SK-N-SH (cell line): ENCODE results near the gene STIM2. TPM values are rescaled to one million over a fixed set of nuclear protein-coding genes. Genes with fewer than 3 reads are reported as not detected.

ENCODE experiments used
- CTCF ChIA-PET: fragments of 300-600, 350-600 bp; formaldehyde crosslinking; extraction: SDS; loops from one replicate; lab custom pipeline; 2021; lab: Yijun Ruan, JAX
- POLR2A ChIA-PET: fragments of 350-600 bp; sonication (Branson Sonifier 250); formaldehyde crosslinking; extraction: SDS; loops from one replicate; lab custom pipeline; 2020; ENCODE audit warnings: antibody characterized with exemption, inconsistent platforms; lab: Yijun Ruan, JAX
- DNase-seq: peaks from one replicate; pipeline ENCODE4 v3.0.0; 2012
- H2AFZ ChIP-seq: fragments of 200-600 bp; sonication (generic); 2 replicates; pipeline ENCODE4 v1.8.1; 2016; ENCODE audit warnings: antibody characterized with exemption, mild to moderate bottlenecking, low read depth
- H3F3A ChIP-seq: fragments of 200-600 bp; sonication (generic); replicated peaks from 2 replicates; pipeline ENCODE3; 2016; ENCODE audit warnings: antibody characterized with exemption, mild to moderate bottlenecking; ENCODE audit not compliant: insufficient read depth
- H3K27ac ChIP-seq, 2 experiments: fragments of 200-500 bp in 1 of 2; fragments of 200-600 bp in 1 of 2; sonication (Bioruptor generic) in 1 of 2; sonication (generic), shearing (Covaris generic) in 1 of 2; 2 replicates each; pipeline versions ENCODE4 v1.5.1 to v1.6.1; 2014 to 2016; ENCODE audit warnings: low read depth in 2 of 2, inconsistent platforms in 1 of 2, low read length in 1 of 2, mild to moderate bottlenecking in 1 of 2, mixed read lengths in 1 of 2
- H3K27me3 ChIP-seq: fragments of 200-600 bp; sonication (generic), shearing (Covaris generic); 2 replicates; pipeline ENCODE4 v1.6.1; 2016; ENCODE audit warnings: mixed run types; ENCODE audit not compliant: insufficient read depth
- H3K36me3 ChIP-seq, 2 experiments: fragments of 200-500 bp in 1 of 2; fragments of 200-600 bp in 1 of 2; sonication (Bioruptor generic) in 1 of 2; sonication (generic) in 1 of 2; replicated peaks in 1 of 2; 2 replicates each; pipeline versions ENCODE3 to v1.5.1; 2014 to 2016; ENCODE audit warnings: low read length in 1 of 2, mild to moderate bottlenecking in 1 of 2; ENCODE audit not compliant: insufficient read depth in 2 of 2, control insufficient read depth in 1 of 2
- H3K4me1 ChIP-seq, 2 experiments: fragments of 200-500 bp in 1 of 2; fragments of 200-600 bp in 1 of 2; sonication (Bioruptor generic) in 1 of 2; sonication (generic), shearing (Covaris generic) in 1 of 2; 2 replicates each; pipeline versions ENCODE4 v1.5.1 to v1.6.1; 2014 to 2016; ENCODE audit warnings: low read depth in 1 of 2, low read length in 1 of 2, mixed run types in 1 of 2; ENCODE audit not compliant: insufficient read depth in 2 of 2, control insufficient read depth in 1 of 2
- H3K4me2 ChIP-seq: fragments of 200-600 bp; sonication (generic), shearing (Covaris generic); 2 replicates; pipeline ENCODE4 v1.6.1; 2017; ENCODE audit warnings: mixed run types
- H3K4me3 ChIP-seq, 2 experiments: fragments of 200-500 bp in 1 of 2; fragments of 200-600 bp in 1 of 2; sonication (Bioruptor generic) in 1 of 2; sonication (generic), shearing (Covaris generic) in 1 of 2; 2 replicates each; pipeline versions ENCODE4 v1.5.1 to v1.8.1; 2014 to 2016; ENCODE audit warnings: low read depth in 2 of 2, inconsistent platforms in 1 of 2, low read length in 1 of 2, mild to moderate bottlenecking in 1 of 2, mixed read lengths in 1 of 2, moderate library complexity in 1 of 2
- H3K79me2 ChIP-seq: fragments of 200-600 bp; sonication (generic); 2 replicates; pipeline ENCODE4 v1.8.1; 2017; ENCODE audit warnings: mild to moderate bottlenecking; ENCODE audit not compliant: insufficient read depth
- H3K9ac ChIP-seq: fragments of 200-600 bp; sonication (generic); 2 replicates; pipeline ENCODE4 v1.6.1; 2017; ENCODE audit warnings: mixed run types
- H3K9me2 ChIP-seq: fragments of 200-600 bp; sonication (generic); 2 replicates; pipeline ENCODE4 v1.6.1; 2017; ENCODE audit warnings: mixed run types
- H3K9me3 ChIP-seq: fragments of 200-600 bp; sonication (generic); 2 replicates; pipeline ENCODE4 v1.6.1; 2017; ENCODE audit warnings: mixed run types, mild to moderate bottlenecking, moderate library complexity
- H4K20me1 ChIP-seq: fragments of 200-600 bp; sonication (generic); 2 replicates; pipeline ENCODE4 v1.6.1; 2017; ENCODE audit warnings: mild to moderate bottlenecking, mixed run types; ENCODE audit not compliant: insufficient read depth
- CHD2 ChIP-seq: fragments of 150-350 bp; IDR thresholded peaks from 2 replicates; pipeline ENCODE4 v1.6.1; 2018; ENCODE audit warnings: low read length; ENCODE audit not compliant: partially characterized antibody
- FOSL2 ChIP-seq: IDR thresholded peaks from 2 replicates; pipeline ENCODE4 v1.4.0; 2012; ENCODE audit warnings: low read depth, mild to moderate bottlenecking, moderate library complexity, borderline replicate concordance
- FOXJ3 ChIP-seq: sonication (generic); formaldehyde crosslinking; IDR thresholded peaks from 2 replicates; pipeline ENCODE4 v1.5.1; 2020; ENCODE audit warnings: mild to moderate bottlenecking, missing genetic modification reagents
- FOXM1 ChIP-seq: IDR thresholded peaks from 2 replicates; pipeline ENCODE4 v1.4.0; 2012; ENCODE audit warnings: low read depth, mild to moderate bottlenecking
- GATA2 ChIP-seq: sonication (generic); formaldehyde crosslinking; IDR thresholded peaks from 2 replicates; pipeline ENCODE4 v1.5.0; 2020; ENCODE audit warnings: mild to moderate bottlenecking, missing genetic modification reagents
- JUND ChIP-seq: IDR thresholded peaks from 2 replicates; pipeline ENCODE4 v1.4.0; 2012
- MEF2A ChIP-seq: IDR thresholded peaks from 2 replicates; pipeline ENCODE4 v1.4.0; 2012; ENCODE audit warnings: low read depth, borderline replicate concordance
- NFIC ChIP-seq: IDR thresholded peaks from 2 replicates; pipeline ENCODE4 v1.4.0; 2012; ENCODE audit warnings: borderline replicate concordance
- NRF1 ChIP-seq: IDR thresholded peaks from 2 replicates; pipeline ENCODE4 v1.6.1; 2012; ENCODE audit warnings: low read depth, mild to moderate bottlenecking, low read length
- RAD21 ChIP-seq: IDR thresholded peaks from 2 replicates; pipeline ENCODE4 v1.6.1; 2012; ENCODE audit warnings: mild to moderate bottlenecking, low read length
- RCOR1 ChIP-seq: fragments of 150-350 bp; IDR thresholded peaks from 2 replicates; pipeline ENCODE4 v1.6.1; 2017; ENCODE audit warnings: antibody characterized with exemption, low read length
- RXRA ChIP-seq: IDR thresholded peaks from 2 replicates; pipeline ENCODE4 v1.4.0; 2012; ENCODE audit warnings: low read depth, mild to moderate bottlenecking, borderline replicate concordance
- SIN3A ChIP-seq: IDR thresholded peaks from 2 replicates; pipeline ENCODE4 v1.6.1; 2012; ENCODE audit warnings: low read depth, mild to moderate bottlenecking, low read length, moderate library complexity, borderline replicate concordance
- SMC3 ChIP-seq: IDR thresholded peaks from 2 replicates; pipeline ENCODE4 v1.6.1; 2012; ENCODE audit warnings: low read depth, low read length, improper control_type of control experiment
- TAF1 ChIP-seq: IDR thresholded peaks from 2 replicates; pipeline ENCODE4 v1.6.1; 2012; ENCODE audit warnings: low read depth, mild to moderate bottlenecking, low read length, moderate library complexity, borderline replicate concordance
- TCF12 ChIP-seq: IDR thresholded peaks from 2 replicates; pipeline ENCODE4 v1.4.0; 2012
- TEAD4 ChIP-seq: IDR thresholded peaks from 2 replicates; pipeline ENCODE4 v1.4.0; 2012; ENCODE audit warnings: mild to moderate bottlenecking, borderline replicate concordance; ENCODE audit not compliant: insufficient read depth
- ZBTB33 ChIP-seq: IDR thresholded peaks from 2 replicates; pipeline ENCODE4 v1.4.0; 2012; ENCODE audit warnings: low read depth, borderline replicate concordance
- WGBS: methylation state at CpG from one replicate; pipeline ENCODE4 v1.1.6; 2017; ENCODE audit warnings: low lambda C conversion rate; 5-methylcytosine and 5-hydroxymethylcytosine counted together
- polyA plus RNA-seq, 3 experiments: library from polyadenylated mRNA; depleted of rRNA; stranded (reverse); fragments of >200 nt; gene quantifications; 2 replicates each; pipeline ENCODE4 v1.2.3, GENCODE V29; 2012
- TF ChIP-seq, protein P1 (sequence below): fragments of 200-600 bp; sonication (generic); IDR thresholded peaks from 2 replicates; pipeline ENCODE4 v1.6.1; 2017; ENCODE audit warnings: antibody characterized with exemption, mild to moderate bottlenecking, moderate library complexity

The STIM2 gene
- polyA plus RNA-seq, 1 of the 3 experiments (the other 2 are of a cell fraction) = 14.7 TPM

GRCh38 chr4:27048429-27049238 is 188.0 kb downstream of the STIM2 start:
- Histone ChIP-seq H3K9me2 (no peaks in the 10 kb centered on the region), H3K9ac (no peak overlapping the region), H3K27me3 (peaks cover 46% of the 10 kb centered on the region; the same call in 1 of the 2 replicates), H3K79me2 (no peaks in the 10 kb centered on the region), H3F3A (no peaks in the 10 kb centered on the region), H3K4me3 (peak overlapping the region; percentile 24 to 27; a peak in 3 of 4 replicates), H3K4me2 (peak overlapping the region; percentile 56), H3K9me3 (no peaks in the 10 kb centered on the region), H3K36me3 (no peaks in the 10 kb centered on the region), H2AFZ (no peak overlapping the region), H3K4me1 (peaks cover 0 to 3% of the 10 kb centered on the region in 2 experiments; a peak in 2 of 4 replicates), H3K27ac (no peak overlapping the region), H4K20me1 (no peaks in the 10 kb centered on the region)
- WGBS = 3% methylated on average over 19 of the region's 19 CpGs
- DNase-seq = peak; percentile 46
- CTCF ChIA-PET = interaction anchor here (0.6 to 4.0 kb wide), 27 partner anchors 9 to 636 kb away, joined by 3 to 39 read pairs (median 4); no protein-coding TSS in a partner anchor
- POLR2A ChIA-PET = no interaction called here
- TF ChIP-seq SMC3 (peak; percentile 32; the same call in 1 of the 2 replicates), NRF1 (no peak), RAD21 (peak; percentile 80)
- TF ChIP-seq, protein P1, sequence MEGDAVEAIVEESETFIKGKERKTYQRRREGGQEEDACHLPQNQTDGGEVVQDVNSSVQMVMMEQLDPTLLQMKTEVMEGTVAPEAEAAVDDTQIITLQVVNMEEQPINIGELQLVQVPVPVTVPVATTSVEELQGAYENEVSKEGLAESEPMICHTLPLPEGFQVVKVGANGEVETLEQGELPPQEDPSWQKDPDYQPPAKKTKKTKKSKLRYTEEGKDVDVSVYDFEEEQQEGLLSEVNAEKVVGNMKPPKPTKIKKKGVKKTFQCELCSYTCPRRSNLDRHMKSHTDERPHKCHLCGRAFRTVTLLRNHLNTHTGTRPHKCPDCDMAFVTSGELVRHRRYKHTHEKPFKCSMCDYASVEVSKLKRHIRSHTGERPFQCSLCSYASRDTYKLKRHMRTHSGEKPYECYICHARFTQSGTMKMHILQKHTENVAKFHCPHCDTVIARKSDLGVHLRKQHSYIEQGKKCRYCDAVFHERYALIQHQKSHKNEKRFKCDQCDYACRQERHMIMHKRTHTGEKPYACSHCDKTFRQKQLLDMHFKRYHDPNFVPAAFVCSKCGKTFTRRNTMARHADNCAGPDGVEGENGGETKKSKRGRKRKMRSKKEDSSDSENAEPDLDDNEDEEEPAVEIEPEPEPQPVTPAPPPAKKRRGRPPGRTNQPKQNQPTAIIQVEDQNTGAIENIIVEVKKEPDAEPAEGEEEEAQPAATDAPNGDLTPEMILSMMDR = peak; percentile 80

GRCh38 chr4:27049239-27049829 is 188.7 kb downstream of the STIM2 start:
- no peak overlapping the region for H3K9ac ChIP-seq
- H3K36me3 ChIP-seq = no peaks in the 10 kb centered on the region
- H3K4me1 ChIP-seq = peaks cover 0 to 3% of the 10 kb centered on the region in 2 experiments; a peak in 2 of 4 replicates
- H3K79me2 ChIP-seq = no peaks in the 10 kb centered on the region
- no peak overlapping the region for H2AFZ ChIP-seq
- no peaks in the 10 kb centered on the region for H3F3A ChIP-seq
- peaks cover 53% of the 10 kb centered on the region; the same call in 1 of the 2 replicates for H3K27me3 ChIP-seq
- 13% methylated on average over 8 of the region's 8 CpGs for WGBS
- H4K20me1 ChIP-seq = no peaks in the 10 kb centered on the region
- no peak for DNase-seq
- H3K9me3 ChIP-seq = no peaks in the 10 kb centered on the region
- H3K4me3 ChIP-seq = no peak overlapping the region
- no peaks in the 10 kb centered on the region for H3K9me2 ChIP-seq
- H3K27ac ChIP-seq = no peak overlapping the region
- ChIA-PET POLR2A (no interaction called here), CTCF (interaction anchor here (0.7 to 4.0 kb wide), 15 partner anchors 8 to 361 kb away, joined by 3 to 39 read pairs (median 5); no protein-coding TSS in a partner anchor)
- no peak overlapping the region for H3K4me2 ChIP-seq
- TF ChIP-seq CHD2 (no peak), GATA2 (no peak), SMC3 (no peak), FOXJ3 (CRISPR knock-in tag) (no peak), TEAD4 (no peak), ZBTB33 (no peak), FOXM1 (no peak), NFIC (no peak), MEF2A (no peak), TAF1 (no peak), TCF12 (no peak), FOSL2 (no peak), RXRA (no peak), JUND (no peak), SIN3A (no peak), RCOR1 (no peak)
- TF ChIP-seq, protein P1 = no peak
